B cell (primary cell): Measurements from ENCODE around the gene GNAT2.

Experiments used
- CTCF ChIP-seq: fragments of 200-600 bp; IDR thresholded peaks from one replicate; pipeline ENCODE4 v1.8.0; 2022; ENCODE audit warnings: antibody characterized with exemption, mild to moderate bottlenecking
- EZH2 ChIP-seq: IDR thresholded peaks from 2 replicates; pipeline ENCODE4 v1.6.1; 2012; ENCODE audit warnings: borderline replicate concordance, low read depth, mild to moderate bottlenecking, moderate library complexity, low read length; ENCODE audit not compliant: insufficient read depth, poor library complexity, severe bottlenecking

GRCh38 chr1:109625601-109626560 lies 6.5 kb upstream of the GNAT2 start:
- TF ChIP-seq EZH2 (no peak), CTCF (no peak)
